ENCODE measurements around the gene DPYSL3.
A peak's percentile ranks its signal among the peaks of the same experiment; 100 is the strongest.

DPYSL3 gene

GRCh38 chr5:147512659-147513379 lies 3.0 kb upstream of the DPYSL3 start:
- no peak for DNase-seq (ENCODE audit: low read depth)

DNA sequence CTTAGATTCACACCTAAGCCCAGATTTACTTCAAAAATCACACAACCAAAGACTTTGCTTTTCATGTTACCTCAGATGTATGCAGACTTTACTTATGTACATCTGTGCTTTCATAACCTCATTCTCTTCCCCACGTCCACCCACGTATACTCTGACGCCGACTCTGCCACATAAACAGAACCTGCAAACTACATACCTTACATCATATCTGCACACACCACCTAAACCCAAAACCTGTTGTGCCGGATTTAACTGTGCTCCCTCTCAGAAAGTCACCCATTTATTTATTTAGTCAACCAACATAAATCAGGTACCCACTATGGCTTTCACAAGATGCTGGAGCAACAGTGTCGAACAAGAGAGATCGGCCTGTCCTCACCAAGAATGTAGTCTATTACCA lies 1.0 kb upstream of the DPYSL3 start:
- DNase-seq (ENCODE audit: low read depth) = no peak

DNA sequence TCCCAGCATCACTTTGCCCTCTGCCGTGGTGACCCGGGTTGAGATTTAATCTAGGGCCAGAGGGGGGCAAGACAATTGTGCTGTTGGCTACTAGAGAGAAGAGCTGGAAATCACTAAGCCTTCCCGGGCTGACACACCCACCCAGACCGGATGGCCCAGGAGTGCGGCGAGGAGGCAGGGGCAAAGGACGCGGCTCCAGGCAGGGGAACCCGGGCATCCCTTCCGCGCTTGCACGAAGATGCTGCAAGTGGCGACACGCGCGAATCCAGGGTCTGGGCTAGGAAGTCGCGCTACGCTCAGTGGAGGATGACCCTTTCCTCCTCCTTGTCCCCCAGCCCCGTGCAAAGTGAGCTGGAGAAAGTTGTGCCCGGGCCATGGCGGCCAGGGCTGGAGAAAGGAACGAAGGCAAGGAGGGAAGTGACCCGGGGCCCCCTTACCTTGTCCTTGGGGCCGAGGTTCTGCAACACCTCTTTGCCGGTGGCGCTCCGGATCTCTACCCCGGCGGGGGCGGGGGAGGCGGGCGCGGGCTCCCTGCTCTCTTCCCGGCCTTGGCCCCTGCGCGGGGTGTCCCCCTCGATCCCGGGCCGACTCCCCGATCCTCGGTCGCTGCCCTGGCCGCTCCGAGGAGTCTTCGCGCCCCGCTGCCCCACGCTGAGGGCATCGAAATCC lies 693 bp downstream of the DPYSL3 start:
- DNase-seq (ENCODE audit: low read depth) = no peak

DNA sequence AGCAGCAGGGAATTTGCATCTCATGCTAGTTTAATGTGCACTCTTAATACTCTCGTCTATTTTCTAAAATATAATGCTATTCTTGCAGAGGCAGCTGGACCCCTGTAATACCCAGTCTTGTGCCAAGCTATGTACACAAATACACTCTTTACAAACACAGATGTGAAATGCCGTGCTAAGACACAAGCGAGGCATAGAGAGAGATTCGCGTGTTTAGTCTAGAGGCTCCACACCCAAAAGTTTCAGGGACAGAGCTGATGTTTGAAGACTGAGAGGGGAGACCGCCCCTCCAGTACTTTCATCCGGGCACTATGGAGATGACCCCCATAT lies 1.2 kb downstream of the DPYSL3 start:
- DNase-seq (ENCODE audit: low read depth) = no peak

GRCh38 chr5:147507480-147508126 lies 2.3 kb downstream of the DPYSL3 start:
- DNase-seq (ENCODE audit: low read depth) = peak; percentile 31

DNA sequence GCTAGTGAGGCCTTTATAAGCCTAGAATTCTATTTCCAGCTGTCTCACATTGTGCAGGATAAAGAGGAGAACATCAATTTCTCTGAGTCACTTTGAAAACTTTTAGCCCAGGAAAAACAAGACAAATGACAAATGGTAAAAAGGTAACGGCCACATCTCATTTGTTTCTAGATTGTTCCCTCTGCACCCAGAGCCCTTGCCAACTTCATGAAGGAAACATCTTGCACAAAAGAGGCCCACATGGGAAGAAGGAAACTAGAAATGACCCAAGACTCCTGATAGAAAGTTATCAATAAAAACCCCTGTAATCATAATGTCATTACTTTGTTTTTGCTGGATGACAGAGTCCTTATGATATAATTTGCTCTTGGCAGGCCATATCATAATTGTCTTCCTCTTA lies 5.3 kb downstream of the DPYSL3 start:
- no peak for DNase-seq (ENCODE audit: low read depth)

- DNase-seq (ENCODE audit: low read depth) = peak; percentile 70
Measured at GRCh38 chr5:147504011-147504410, 5.9 kb downstream of the DPYSL3 start.

- no peak for DNase-seq (ENCODE audit: low read depth)
Measured at GRCh38 chr5:147490989-147491388, 18.9 kb downstream of the DPYSL3 start.

- no peak for DNase-seq (ENCODE audit: low read depth)
Measured at GRCh38 chr5:147487031-147487750, 22.7 kb downstream of the DPYSL3 start.

DNA sequence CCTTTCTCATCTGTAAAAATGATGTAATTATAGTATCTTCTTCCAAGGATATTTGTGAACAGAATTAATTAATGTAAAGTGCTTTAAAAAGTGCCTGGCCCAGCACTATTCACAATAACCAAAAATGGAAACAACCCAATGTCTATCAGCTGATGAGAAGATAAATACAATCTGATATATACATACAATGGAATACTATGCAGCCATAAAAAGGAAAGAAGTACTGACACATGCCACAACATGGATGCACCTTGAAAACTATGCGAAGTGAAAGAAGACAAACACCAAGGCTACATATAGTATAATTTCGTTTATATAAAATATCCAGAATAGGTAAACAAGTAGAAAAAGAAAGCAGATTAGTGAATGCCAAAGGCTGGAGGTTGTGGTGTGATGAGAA lies 24.1 kb downstream of the DPYSL3 start:
- no peak for DNase-seq (ENCODE audit: low read depth)

GRCh38 chr5:147485046-147485445 lies 24.8 kb downstream of the DPYSL3 start:
- DNase-seq (ENCODE audit: low read depth) = peak; percentile 90

DNA sequence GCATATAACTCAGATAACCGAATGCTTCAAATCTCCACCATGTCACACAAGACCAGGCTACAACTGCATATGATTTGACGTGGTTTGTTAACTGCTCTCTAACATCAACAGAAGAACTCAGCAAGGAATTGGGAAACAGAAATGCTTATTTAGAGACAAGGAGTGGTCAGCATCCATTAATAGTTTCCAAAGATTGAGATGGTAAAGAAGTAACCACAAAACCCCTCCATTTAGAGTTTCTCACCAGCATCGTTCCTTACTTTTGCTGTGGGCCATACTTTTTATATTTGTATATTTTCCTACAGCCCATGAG lies 25.2 kb downstream of the DPYSL3 start:
- DNase-seq (ENCODE audit: low read depth) = no peak

GRCh38 chr5:147483961-147484707 lies 25.7 kb downstream of the DPYSL3 start:
- peak; percentile 99 for DNase-seq (ENCODE audit: low read depth)

- DNase-seq (ENCODE audit: low read depth) = no peak
Measured at GRCh38 chr5:147483188-147483790, 26.6 kb downstream of the DPYSL3 start.

GRCh38 chr5:147482706-147483180 lies 27.1 kb downstream of the DPYSL3 start:
- DNase-seq (ENCODE audit: low read depth) = no peak

- peak; percentile 32 for DNase-seq (ENCODE audit: low read depth)
Measured at GRCh38 chr5:147481874-147482705, 27.8 kb downstream of the DPYSL3 start.

DNA sequence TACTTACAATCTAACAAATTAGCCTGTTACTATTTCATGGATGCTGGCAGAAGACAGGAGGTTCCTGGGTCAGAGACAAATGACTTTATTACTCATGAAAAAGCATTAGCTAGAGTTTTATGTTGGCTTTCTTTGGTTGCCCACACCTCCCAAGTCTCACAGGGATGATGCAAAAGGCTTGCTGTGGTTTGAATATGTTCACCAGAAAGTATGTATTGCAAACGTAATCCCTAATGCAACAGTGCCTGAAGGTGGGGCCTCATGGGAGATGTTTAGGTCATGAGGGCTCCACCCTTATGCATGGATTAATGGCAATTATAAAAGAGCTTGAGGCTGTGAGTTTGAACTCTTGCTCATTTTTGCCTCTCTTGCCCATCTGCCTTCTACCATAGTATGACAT lies 28.5 kb downstream of the DPYSL3 start:
- DNase-seq (ENCODE audit: low read depth) = peak; percentile 61

- peak; percentile 38 for DNase-seq (ENCODE audit: low read depth)
Measured at GRCh38 chr5:147479949-147480348, 29.9 kb downstream of the DPYSL3 start.

GRCh38 chr5:147479444-147479843 lies 30.4 kb downstream of the DPYSL3 start:
- DNase-seq (ENCODE audit: low read depth) = no peak

DNA sequence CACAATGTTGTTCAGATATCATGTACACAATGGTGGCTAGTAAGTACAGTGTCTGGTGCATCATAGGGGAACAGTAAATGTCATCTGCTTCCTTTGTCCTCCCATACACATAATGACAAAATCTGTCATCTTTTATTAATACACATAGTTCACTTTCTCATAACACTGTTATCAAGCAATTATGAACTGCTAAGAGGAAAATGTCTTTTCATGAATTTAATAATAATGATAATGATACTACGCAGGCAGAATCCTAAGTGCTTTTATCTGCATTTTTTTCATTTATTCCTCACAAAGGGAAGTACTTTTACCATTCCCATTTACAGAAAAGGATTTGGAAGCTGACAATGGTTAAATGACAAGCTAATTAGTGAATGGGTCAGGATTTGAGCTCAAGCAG lies 35.7 kb downstream of the DPYSL3 start:
- no peak for DNase-seq (ENCODE audit: low read depth)

Data from GM04503 (cell line).